HepG2 (cell line): ENCODE measurements around the gene SMURF2. TPM values are rescaled to one million over a fixed set of nuclear protein-coding genes. Genes with fewer than 3 reads are reported as not detected.
A peak's percentile ranks its signal among the peaks of the same experiment; 100 is the strongest.

Source experiments
- ATAC-seq: fragments of 200-7000 bp; cut with Tn5 transposase; 3 replicates; pipeline ENCODE4 v1.9.1; 2020; ENCODE audit warnings: mild to moderate bottlenecking, moderate library complexity
- BruUV-seq: library from RNA; stranded (reverse); fragments of 400-500 nt; replicated peaks from 2 replicates; lab custom pipeline; 2021; lab: Mats Ljungman, UMichigan
- CTCF ChIA-PET: fragments of 300-600 bp; formaldehyde crosslinking; extraction: SDS; loops from one replicate; lab custom pipeline; 2021; ENCODE audit warnings: low total read pairs, inconsistent platforms, low intra/inter-chr PET ratio; lab: Yijun Ruan, JAX
- POLR2A ChIA-PET: fragments of 350-600 bp; sonication (Branson Sonifier 250); formaldehyde crosslinking; loops from one replicate; lab custom pipeline; 2020; ENCODE audit warnings: antibody characterized with exemption, inconsistent platforms; lab: Yijun Ruan, JAX
- DNase-seq: peaks from one replicate; pipeline ENCODE4 v3.0.0-alpha.2; 2015; ENCODE audit warnings: low spot score
- FAIRE-seq: peaks from 3 replicates; lab custom pipeline; 2011; peaks lifted over from hg19 to GRCh38; lab: Jason Lieb, UNC
- H2AFZ ChIP-seq: one replicate; pipeline ENCODE4 v1.6.1; 2011; ENCODE audit warnings: low read length, inconsistent platforms
- H3K27ac ChIP-seq: fragments of 300-600 bp; 3 replicates; pipeline ENCODE4 v1.8.0; 2011; ENCODE audit warnings: mixed run types, mild to moderate bottlenecking, mixed read lengths, low read length, inconsistent platforms; ENCODE audit not compliant: insufficient read depth; ENCODE audit errors: extremely low read length
- H3K27me3 ChIP-seq, 2 experiments: fragments of 200-600 bp in 1 of 2; 2 replicates in 1 of 2; 3 replicates in 1 of 2; pipeline versions ENCODE4 v1.6.0 to v1.8.0; 2011; ENCODE audit warnings: low read length in 2 of 2, mild to moderate bottlenecking in 2 of 2, moderate library complexity in 2 of 2, inconsistent platforms in 1 of 2; ENCODE audit not compliant: insufficient read depth in 2 of 2, control insufficient read depth in 1 of 2
- H3K36me3 ChIP-seq, 2 experiments: fragments of 200-600 bp in 1 of 2; replicated peaks in 1 of 2; 2 replicates in 1 of 2; 3 replicates in 1 of 2; pipeline versions ENCODE4 v1.5.1 to v1.8.0; 2011; ENCODE audit warnings: low read length in 2 of 2, inconsistent platforms in 1 of 2; ENCODE audit not compliant: insufficient read depth in 2 of 2, control insufficient read depth in 1 of 2
- H3K4me1 ChIP-seq: 2 replicates; pipeline ENCODE4 v1.5.1; 2012; ENCODE audit warnings: low read length, inconsistent platforms; ENCODE audit not compliant: insufficient read depth
- H3K4me2 ChIP-seq: 2 replicates; pipeline ENCODE4 v1.6.0; 2011; ENCODE audit warnings: low read depth, low read length, inconsistent platforms
- H3K4me3 ChIP-seq, 3 experiments: fragments of 200-600 bp in 1 of 3; sonication (generic), shearing (Covaris generic) in 1 of 3; replicated peaks in 1 of 3; 2 replicates each; pipeline ENCODE4 v1.5.1; 2011 to 2016; ENCODE audit warnings: low read length in 3 of 3, inconsistent platforms in 2 of 3, low read depth in 2 of 3, mild to moderate bottlenecking in 2 of 3, control low read depth in 1 of 3, mixed read lengths in 1 of 3; ENCODE audit not compliant: insufficient read depth in 1 of 3
- H3K79me2 ChIP-seq: one replicate; pipeline ENCODE4 v1.6.1; 2011; ENCODE audit warnings: low read length, inconsistent platforms; ENCODE audit not compliant: insufficient read depth
- H3K9ac ChIP-seq: 2 replicates; pipeline ENCODE4 v1.6.0; 2011; ENCODE audit warnings: mild to moderate bottlenecking, low read depth, low read length, inconsistent platforms; ENCODE audit not compliant: insufficient read depth
- H3K9me3 ChIP-seq: 2 replicates; pipeline ENCODE4 v1.5.1; 2012; ENCODE audit warnings: mild to moderate bottlenecking, low read length
- H4K20me1 ChIP-seq: 2 replicates; pipeline ENCODE4 v1.6.0; 2011; ENCODE audit warnings: inconsistent platforms, mild to moderate bottlenecking, low read length, moderate library complexity; ENCODE audit not compliant: insufficient read depth
- CC2D1A ChIP-seq: sonication (generic); formaldehyde crosslinking; IDR thresholded peaks from 2 replicates; pipeline ENCODE4 v1.8.1; 2023; ENCODE audit warnings: mild to moderate bottlenecking, missing genetic modification reagents
- ISX ChIP-seq: sonication (generic); formaldehyde crosslinking; conservative IDR thresholded peaks from 2 replicates; pipeline ENCODE4 v1.5.0; 2020; ENCODE audit warnings: missing genetic modification reagents
- MAFG ChIP-seq: sonication (generic); formaldehyde crosslinking; IDR thresholded peaks from 2 replicates; pipeline ENCODE4 v1.5.1; 2020; ENCODE audit warnings: mild to moderate bottlenecking, missing genetic modification reagents
- NCOA2 ChIP-seq: sonication (generic); formaldehyde crosslinking; IDR thresholded peaks from 2 replicates; pipeline ENCODE4 v1.8.0; 2022; ENCODE audit warnings: inconsistent platforms
- NFE2L2 ChIP-seq: fragments of 150-350 bp; IDR thresholded peaks from 2 replicates; pipeline ENCODE4 v1.6.1; 2014; ENCODE audit warnings: low read length
- NR2F2 ChIP-seq: IDR thresholded peaks from 2 replicates; pipeline ENCODE4 v1.6.1; 2012; ENCODE audit warnings: low read depth, inconsistent platforms, borderline replicate concordance
- REL ChIP-seq: sonication (generic); formaldehyde crosslinking; conservative IDR thresholded peaks from 2 replicates; pipeline ENCODE4 v1.8.0; 2022; ENCODE audit warnings: mild to moderate bottlenecking, missing genetic modification reagents, moderate library complexity
- XRCC5 ChIP-seq: fragments of 200-400 bp; formaldehyde crosslinking; optimal IDR thresholded peaks from 2 replicates; pipeline ENCODE3; 2017; ENCODE audit warnings: mild to moderate bottlenecking, low read length
- ZNF329 ChIP-seq: sonication (generic); formaldehyde crosslinking; IDR thresholded peaks from 2 replicates; pipeline ENCODE4 v1.9.0; 2021; ENCODE audit warnings: low read depth, mild to moderate bottlenecking, missing genetic modification reagents
- ZNF609 ChIP-seq: sonication (generic); formaldehyde crosslinking; IDR thresholded peaks from 2 replicates; pipeline ENCODE4 v1.4.0; 2020; ENCODE audit warnings: mild to moderate bottlenecking, missing genetic modification reagents, borderline replicate concordance
- ZNF646 ChIP-seq: sonication (generic); formaldehyde crosslinking; IDR thresholded peaks from 2 replicates; pipeline ENCODE4 v1.9.0; 2021; ENCODE audit warnings: mild to moderate bottlenecking, missing genetic modification reagents
- ZSCAN22 ChIP-seq: sonication (generic); formaldehyde crosslinking; IDR thresholded peaks from 2 replicates; pipeline ENCODE4 v1.4.0; 2020; ENCODE audit warnings: mild to moderate bottlenecking, missing genetic modification reagents
- WGBS: methylation state at CpG from one replicate; pipeline ENCODE4 v1.1.6; 2017; ENCODE audit warnings: low lambda C conversion rate; 5-methylcytosine and 5-hydroxymethylcytosine counted together
- in situ Hi-C: cut with HindIII; loops from 2 replicates; pipeline ENCODE4 v1.10.0; 2017; ENCODE audit warnings: low pct_unique_long_range_greater_than_20kb; ENCODE audit not compliant: extremely low pct_ligation_motif_present
- intact Hi-C: fragments of 100-400 bp; cut with micrococcal nuclease; formaldehyde crosslinking; loops from one replicate; pipeline ENCODE4 v1.10.0; 2022; ENCODE audit not compliant: unreplicated experiment
- polyA plus RNA-seq, 8 experiments: library from polyadenylated mRNA; depleted of rRNA in 3 of 8; stranded (reverse) in 7 of 8; unstranded in 1 of 8; fragments of >200 nt; fragmentation: Illumina TruSeq in 4 of 8; extraction: Trizol in 4 of 8; gene quantifications; 2 replicates each; pipeline versions ENCODE4 v1.2.1 to v1.2.3, GENCODE V29; 2011 to 2016; ENCODE audit warnings: low read depth in 4 of 8, missing spikeins in 1 of 8, mixed read lengths in 1 of 8; ENCODE audit not compliant: insufficient read depth in 1 of 8
- total RNA-seq, 5 experiments: library from RNA; depleted of rRNA; stranded (reverse); fragments of >200 nt; fragmentation: Illumina TruSeq; extraction: Trizol; gene quantifications; 2 replicates each; pipeline ENCODE4 v1.2.3, GENCODE V29; 2016; ENCODE audit warnings: low read depth in 1 of 5

Gene SMURF2
- total and polyA plus RNA-seq, 2 of the 13 experiments (the other 11 are each of a cell fraction or from before 2014, with no cell fraction given) = 14.9 to 24.3 TPM

- DNase-seq (no peak), FAIRE-seq (no peak), ATAC-seq (peak; percentile 53; the same call in 2 of the 3 replicates)
- intact Hi-C loops (loop anchor here (10.0 kb wide), 2 partner anchors 172 to 342 kb away; no protein-coding TSS in a partner anchor), in situ Hi-C loops (loop anchor here (10.0 kb wide), 1 partner anchor 192 kb away; no protein-coding TSS in a partner anchor)
- Histone ChIP-seq H3K9me3 (no peaks in the 10 kb centered on the region), H3K4me1 (peaks cover 67% of the 10 kb centered on the region), H4K20me1 (peaks cover 19% of the 10 kb centered on the region), H3K4me2 (peak overlapping the region; percentile 88), H2AFZ (peak overlapping the region; percentile 38), H3K27ac (peak overlapping the region; percentile 74), H3K27me3 (no peaks in the 10 kb centered on the region; a peak in 1 of 5 replicates), H3K36me3 (peaks cover 14 to 36% of the 10 kb centered on the region in 2 experiments), H3K4me3 (peak overlapping the region; percentile 65 to 90 (median 68)), H3K9ac (peak overlapping the region; percentile 80), H3K79me2 (peaks cover 35% of the 10 kb centered on the region)
- ChIA-PET CTCF (no interaction called here), POLR2A (interaction anchor here (0.6 to 7.3 kb wide), 13 partner anchors 10 to 351 kb away, joined by 3 to 202 read pairs (median 4); partner anchors contain the start of genes CEP95, DDX5 and TEX2)
- WGBS = under 1% methylated on average over 13 of the region's 20 CpGs
- BruUV-seq = no TSS peak
- TF ChIP-seq ZNF329 (CRISPR knock-in tag) (0 out of 2 replicates have a peak, but pooled peaks have one; percentile 43), XRCC5 (peak; percentile 15), CC2D1A (0 out of 2 replicates have a peak, but pooled peaks have one; percentile 3), ZSCAN22 (CRISPR knock-in tag) (no peak), NR2F2 (peak; percentile 10; the same call in 1 of the 2 replicates), ZNF609 (CRISPR knock-in tag) (no peak), REL (CRISPR knock-in tag) (peak; percentile 29; the same call in 1 of the 2 replicates), NFE2L2 (no peak), MAFG (CRISPR knock-in tag) (no peak), NCOA2 (CRISPR knock-in tag) (no peak), ZNF646 (CRISPR knock-in tag) (no peak), ISX (CRISPR knock-in tag) (0 out of 2 replicates have a peak, but pooled peaks have one; percentile 76)
Measured at GRCh38 chr17:64496348-64496785, 165.7 kb downstream of the SMURF2 start.
